Measurements from ENCODE around the gene ACSL3.

- TF ChIP-seq CTCF (conservative IDR thresholded peaks at IDR 0.05; ENCODE audit: low read length) (no peak), EZH2phosphoT487 (IDR thresholded peaks at IDR 0.05; ENCODE audit: borderline replicate concordance) (no peak)
These were observed 34.3 kb downstream of the ACSL3 start for GRCh38 chr2:222895144-222895543.

Data from Loucy (cell line).